Measurements from ENCODE around the gene ZBTB47.

DNA sequence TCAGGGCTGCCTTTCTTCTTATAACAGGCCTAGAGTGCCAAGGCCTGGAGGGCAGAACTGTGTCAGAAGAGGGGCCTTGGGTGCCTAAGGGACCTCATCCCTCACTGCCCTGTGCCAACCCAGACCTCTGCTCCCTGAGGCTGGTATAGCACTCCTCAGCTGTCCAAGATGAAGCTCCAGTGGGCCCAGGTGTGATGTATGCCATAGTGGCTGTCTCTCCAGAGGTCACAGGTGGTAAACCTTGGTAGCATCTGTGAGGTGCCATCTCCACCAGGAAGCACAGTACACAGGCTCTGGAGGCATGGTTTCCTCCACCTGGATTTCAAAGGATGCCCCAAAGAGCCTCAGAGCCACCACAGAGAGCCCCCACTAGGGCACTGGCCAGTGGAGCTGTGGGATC, 19.6 kb downstream of the ZBTB47 start:
- TF ChIP-seq, protein P1, sequence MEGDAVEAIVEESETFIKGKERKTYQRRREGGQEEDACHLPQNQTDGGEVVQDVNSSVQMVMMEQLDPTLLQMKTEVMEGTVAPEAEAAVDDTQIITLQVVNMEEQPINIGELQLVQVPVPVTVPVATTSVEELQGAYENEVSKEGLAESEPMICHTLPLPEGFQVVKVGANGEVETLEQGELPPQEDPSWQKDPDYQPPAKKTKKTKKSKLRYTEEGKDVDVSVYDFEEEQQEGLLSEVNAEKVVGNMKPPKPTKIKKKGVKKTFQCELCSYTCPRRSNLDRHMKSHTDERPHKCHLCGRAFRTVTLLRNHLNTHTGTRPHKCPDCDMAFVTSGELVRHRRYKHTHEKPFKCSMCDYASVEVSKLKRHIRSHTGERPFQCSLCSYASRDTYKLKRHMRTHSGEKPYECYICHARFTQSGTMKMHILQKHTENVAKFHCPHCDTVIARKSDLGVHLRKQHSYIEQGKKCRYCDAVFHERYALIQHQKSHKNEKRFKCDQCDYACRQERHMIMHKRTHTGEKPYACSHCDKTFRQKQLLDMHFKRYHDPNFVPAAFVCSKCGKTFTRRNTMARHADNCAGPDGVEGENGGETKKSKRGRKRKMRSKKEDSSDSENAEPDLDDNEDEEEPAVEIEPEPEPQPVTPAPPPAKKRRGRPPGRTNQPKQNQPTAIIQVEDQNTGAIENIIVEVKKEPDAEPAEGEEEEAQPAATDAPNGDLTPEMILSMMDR (IDR thresholded peaks at IDR 0.05; ENCODE audit: low read depth, low read length), result no peak
- TF ChIP-seq, protein P2, sequence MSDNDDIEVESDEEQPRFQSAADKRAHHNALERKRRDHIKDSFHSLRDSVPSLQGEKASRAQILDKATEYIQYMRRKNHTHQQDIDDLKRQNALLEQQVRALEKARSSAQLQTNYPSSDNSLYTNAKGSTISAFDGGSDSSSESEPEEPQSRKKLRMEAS (IDR thresholded peaks at IDR 0.05; ENCODE audit: low read depth, low read length), result no peak

Measured in NB4 (cell line).